ENCODE measurements around the gene GBA2. TPM values are rescaled to one million over a fixed set of nuclear protein-coding genes. Genes with fewer than 3 reads are reported as not detected.
A peak's percentile ranks its signal among the peaks of the same experiment; 100 is the strongest.

Gene GBA2
- total RNA-seq, 1 experiment from 2014 or later, result 63.6 TPM

DNA sequence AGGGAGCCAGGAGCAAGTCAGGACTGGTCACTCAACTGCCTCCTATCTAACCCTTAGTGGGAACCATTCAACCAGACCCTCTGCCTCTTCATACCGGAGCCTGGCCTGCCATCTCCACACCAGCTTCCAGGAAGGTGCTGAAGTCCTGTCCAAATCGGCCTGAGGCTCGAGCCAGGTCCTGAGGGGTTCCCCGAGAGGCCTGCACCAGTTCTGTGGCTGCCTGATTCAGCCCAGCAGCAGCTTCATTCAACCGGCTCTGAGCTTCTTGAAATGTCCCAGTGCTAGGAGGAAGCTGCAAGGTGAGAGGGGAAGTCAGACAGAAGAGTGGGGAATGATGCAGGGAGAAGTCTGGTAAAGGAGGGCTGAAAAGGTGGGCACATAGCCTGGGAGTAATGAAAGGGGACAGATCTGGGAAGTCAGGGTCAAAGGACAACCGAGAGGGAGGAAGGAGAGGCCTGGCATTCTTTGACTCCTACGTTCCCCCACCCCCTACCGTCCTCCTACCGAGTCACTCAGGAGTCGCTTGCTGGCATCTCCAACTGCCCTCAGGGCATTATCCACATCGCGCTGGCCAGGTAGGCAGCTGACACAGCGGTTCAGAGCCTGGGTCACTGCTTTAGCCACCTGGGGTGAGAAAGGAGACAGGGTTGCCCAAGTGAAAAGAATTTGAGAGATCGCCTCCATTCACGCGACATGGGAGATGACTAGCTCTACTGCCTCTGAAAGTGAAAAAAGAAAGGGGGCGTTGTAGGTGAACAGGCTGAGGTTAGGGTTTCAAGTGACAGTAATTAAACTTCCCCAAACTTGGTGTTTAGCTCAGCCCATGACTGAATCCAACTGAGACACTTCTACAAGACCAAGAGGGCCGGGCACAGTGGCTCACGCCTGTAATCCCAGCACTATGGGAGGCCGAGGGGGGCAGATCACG is 37.3 kb downstream of the GBA2 start:
- TSS peak; percentile 23 for BruUV-seq (replicated peaks)
- Histone ChIP-seq H3K79me2 (ENCODE audit: insufficient read depth, low read length) (no peaks in the 10 kb centered on the region), H3K9me3 (ENCODE audit: control insufficient read depth in 1 of 2, insufficient read depth in 1 of 2, low read depth in 1 of 2, low read length in 2 of 2) (no peaks in the 10 kb centered on the region), H3K4me2 (ENCODE audit: low read length) (no peak overlapping the region), H3K27ac (ENCODE audit: low read depth, low read length) (no peak overlapping the region), H4K20me1 (ENCODE audit: insufficient read depth) (no peaks in the 10 kb centered on the region), H3K4me3 (replicated peaks in 1 of 2; ENCODE audit: low read depth in 1 of 2, low read length in 2 of 2) (no peak overlapping the region), H3K36me3 (ENCODE audit: control insufficient read depth in 1 of 2, insufficient read depth in 2 of 2, low read length in 2 of 2) (peaks cover 63 to 64% of the 10 kb centered on the region in 2 experiments), H3K9ac (ENCODE audit: low read length) (no peak overlapping the region), H3K4me1 (ENCODE audit: control insufficient read depth in 1 of 2, insufficient read depth in 2 of 2, low read length in 2 of 2) (no peaks in the 10 kb centered on the region), H3K27me3 (ENCODE audit: insufficient read depth, low read length) (no peaks in the 10 kb centered on the region), H2AFZ (ENCODE audit: low read depth, low read length, poor library complexity, severe bottlenecking) (no peak overlapping the region), H3K9me2 (ENCODE audit: insufficient read depth) (no peaks in the 10 kb centered on the region)
- ChIA-PET CTCF (interaction anchor here (1.3 kb wide), 1 partner anchor 15 kb away, joined by 4 read pairs; no protein-coding TSS in a partner anchor), RAD21 (ENCODE audit: low non-redundant PET in 1 of 2, low total read pairs in 2 of 2, uncharacterized antibody in 2 of 2, unreplicated experiment in 2 of 2) (no interaction called here), POLR2A (interaction anchor here (1.1 kb wide), 1 partner anchor 16 kb away, joined by 3 read pairs; no protein-coding TSS in a partner anchor)
- ATAC-seq (no peak), DNase-seq (ENCODE audit: low read depth, low spot score) (no peak)
- intact Hi-C loops (cut with micrococcal nuclease), result no loop called here
- TF ChIP-seq, protein P1, sequence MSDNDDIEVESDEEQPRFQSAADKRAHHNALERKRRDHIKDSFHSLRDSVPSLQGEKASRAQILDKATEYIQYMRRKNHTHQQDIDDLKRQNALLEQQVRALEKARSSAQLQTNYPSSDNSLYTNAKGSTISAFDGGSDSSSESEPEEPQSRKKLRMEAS (IDR thresholded peaks at IDR 0.05), result no peak
- TF ChIP-seq, protein P2, sequence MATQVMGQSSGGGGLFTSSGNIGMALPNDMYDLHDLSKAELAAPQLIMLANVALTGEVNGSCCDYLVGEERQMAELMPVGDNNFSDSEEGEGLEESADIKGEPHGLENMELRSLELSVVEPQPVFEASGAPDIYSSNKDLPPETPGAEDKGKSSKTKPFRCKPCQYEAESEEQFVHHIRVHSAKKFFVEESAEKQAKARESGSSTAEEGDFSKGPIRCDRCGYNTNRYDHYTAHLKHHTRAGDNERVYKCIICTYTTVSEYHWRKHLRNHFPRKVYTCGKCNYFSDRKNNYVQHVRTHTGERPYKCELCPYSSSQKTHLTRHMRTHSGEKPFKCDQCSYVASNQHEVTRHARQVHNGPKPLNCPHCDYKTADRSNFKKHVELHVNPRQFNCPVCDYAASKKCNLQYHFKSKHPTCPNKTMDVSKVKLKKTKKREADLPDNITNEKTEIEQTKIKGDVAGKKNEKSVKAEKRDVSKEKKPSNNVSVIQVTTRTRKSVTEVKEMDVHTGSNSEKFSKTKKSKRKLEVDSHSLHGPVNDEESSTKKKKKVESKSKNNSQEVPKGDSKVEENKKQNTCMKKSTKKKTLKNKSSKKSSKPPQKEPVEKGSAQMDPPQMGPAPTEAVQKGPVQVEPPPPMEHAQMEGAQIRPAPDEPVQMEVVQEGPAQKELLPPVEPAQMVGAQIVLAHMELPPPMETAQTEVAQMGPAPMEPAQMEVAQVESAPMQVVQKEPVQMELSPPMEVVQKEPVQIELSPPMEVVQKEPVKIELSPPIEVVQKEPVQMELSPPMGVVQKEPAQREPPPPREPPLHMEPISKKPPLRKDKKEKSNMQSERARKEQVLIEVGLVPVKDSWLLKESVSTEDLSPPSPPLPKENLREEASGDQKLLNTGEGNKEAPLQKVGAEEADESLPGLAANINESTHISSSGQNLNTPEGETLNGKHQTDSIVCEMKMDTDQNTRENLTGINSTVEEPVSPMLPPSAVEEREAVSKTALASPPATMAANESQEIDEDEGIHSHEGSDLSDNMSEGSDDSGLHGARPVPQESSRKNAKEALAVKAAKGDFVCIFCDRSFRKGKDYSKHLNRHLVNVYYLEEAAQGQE (IDR thresholded peaks at IDR 0.05; ENCODE audit: low read depth), result no peak
- no peak for TF ChIP-seq POLR2AphosphoS5 (IDR thresholded peaks at IDR 0.05; ENCODE audit: low read depth, low read length)
- TF ChIP-seq YY1 (IDR thresholded peaks at IDR 0.05; ENCODE audit: extremely low read depth, insufficient replicate concordance, low read depth, low read length), result no peak
- no peak for TF ChIP-seq TCF7L2 (IDR thresholded peaks at IDR 0.05; ENCODE audit: borderline replicate concordance, extremely low read depth, insufficient read depth, insufficient read length)
- TF ChIP-seq EZH2 (IDR thresholded peaks at IDR 0.05), result no peak
- no peak for TF ChIP-seq POLR2A (IDR thresholded peaks at IDR 0.05; ENCODE audit: borderline replicate concordance, extremely low read depth, insufficient read depth, insufficient read length)
- TF ChIP-seq ZNF274 (IDR thresholded peaks at IDR 0.05; ENCODE audit: low read depth, low read length), result no peak
- TF ChIP-seq ELF1 (IDR thresholded peaks at IDR 0.05; ENCODE audit: borderline replicate concordance, low read depth), result no peak
- TF ChIP-seq CEBPB (IDR thresholded peaks at IDR 0.05; ENCODE audit: low read depth), result no peak
- TF ChIP-seq EZH2phosphoT487 (IDR thresholded peaks at IDR 0.05; ENCODE audit: borderline replicate concordance), result no peak
- TF ChIP-seq ZBTB33 (IDR thresholded peaks at IDR 0.05; ENCODE audit: extremely low read depth, insufficient replicate concordance, low read length), result no peak
- TF ChIP-seq ATF3 (IDR thresholded peaks at IDR 0.05), result no peak
- TF ChIP-seq CBX3 (IDR thresholded peaks at IDR 0.05; ENCODE audit: low read depth), result no peak
- TF ChIP-seq, protein P3, sequence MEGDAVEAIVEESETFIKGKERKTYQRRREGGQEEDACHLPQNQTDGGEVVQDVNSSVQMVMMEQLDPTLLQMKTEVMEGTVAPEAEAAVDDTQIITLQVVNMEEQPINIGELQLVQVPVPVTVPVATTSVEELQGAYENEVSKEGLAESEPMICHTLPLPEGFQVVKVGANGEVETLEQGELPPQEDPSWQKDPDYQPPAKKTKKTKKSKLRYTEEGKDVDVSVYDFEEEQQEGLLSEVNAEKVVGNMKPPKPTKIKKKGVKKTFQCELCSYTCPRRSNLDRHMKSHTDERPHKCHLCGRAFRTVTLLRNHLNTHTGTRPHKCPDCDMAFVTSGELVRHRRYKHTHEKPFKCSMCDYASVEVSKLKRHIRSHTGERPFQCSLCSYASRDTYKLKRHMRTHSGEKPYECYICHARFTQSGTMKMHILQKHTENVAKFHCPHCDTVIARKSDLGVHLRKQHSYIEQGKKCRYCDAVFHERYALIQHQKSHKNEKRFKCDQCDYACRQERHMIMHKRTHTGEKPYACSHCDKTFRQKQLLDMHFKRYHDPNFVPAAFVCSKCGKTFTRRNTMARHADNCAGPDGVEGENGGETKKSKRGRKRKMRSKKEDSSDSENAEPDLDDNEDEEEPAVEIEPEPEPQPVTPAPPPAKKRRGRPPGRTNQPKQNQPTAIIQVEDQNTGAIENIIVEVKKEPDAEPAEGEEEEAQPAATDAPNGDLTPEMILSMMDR (IDR thresholded peaks at IDR 0.05 in 2 of 3, conservative IDR thresholded peaks at IDR 0.05 in 1 of 3; ENCODE audit: borderline replicate concordance in 1 of 3, insufficient read depth in 1 of 3, low read depth in 2 of 3, low read length in 2 of 3), result no peak
- no peak for TF ChIP-seq ZFX (IDR thresholded peaks at IDR 0.05)
- TF ChIP-seq SP1 (IDR thresholded peaks at IDR 0.05; ENCODE audit: low read depth), result no peak
